ENCODE results near the gene ICE2.
A peak's percentile ranks its signal among the peaks of the same experiment; 100 is the strongest.

Gene ICE2

GRCh38 chr15:60477916-60478565 lies 901 bp downstream of the ICE2 start:
- TF ChIP-seq Cebpa-rat (IDR thresholded peaks at IDR 0.05) = no peak
- Histone ChIP-seq H3K27ac (peak overlapping the region; percentile 97), H3K4me3 (peak overlapping the region; percentile 87), H4K20me1 (no peaks in the 10 kb centered on the region; the same call in 1 of the 2 replicates), H3K27me3 (no peaks in the 10 kb centered on the region), H3K4me1 (peaks cover 39% of the 10 kb centered on the region), H3K36me3 (peaks cover 19% of the 10 kb centered on the region), H3K9ac (peak overlapping the region; percentile 97), H3K9me3 (no peaks in the 10 kb centered on the region), H3K4me2 (peak overlapping the region; percentile 95)

GRCh38 chr15:60477164-60477563 lies 1.8 kb downstream of the ICE2 start:
- H3K9ac ChIP-seq = no peak overlapping the region
- no peaks in the 10 kb centered on the region; the same call in 1 of the 2 replicates for H4K20me1 ChIP-seq
- no peaks in the 10 kb centered on the region for H3K9me3 ChIP-seq
- no peaks in the 10 kb centered on the region for H3K27me3 ChIP-seq
- peaks cover 26% of the 10 kb centered on the region for H3K36me3 ChIP-seq
- no peak for TF ChIP-seq Cebpa-rat (IDR thresholded peaks at IDR 0.05)
- no peak overlapping the region for H3K27ac ChIP-seq
- H3K4me2 ChIP-seq = peak overlapping the region; percentile 95
- H3K4me3 ChIP-seq = no peak overlapping the region; the same call in 1 of the 2 replicates
- H3K4me1 ChIP-seq = peaks cover 39% of the 10 kb centered on the region

GRCh38 chr15:60476713-60477112 lies 2.2 kb downstream of the ICE2 start:
- H3K27me3 ChIP-seq = no peaks in the 10 kb centered on the region
- H4K20me1 ChIP-seq = no peaks in the 10 kb centered on the region; the same call in 1 of the 2 replicates
- peak overlapping the region; percentile 95 for H3K4me2 ChIP-seq
- H3K4me1 ChIP-seq = peaks cover 39% of the 10 kb centered on the region
- H3K27ac ChIP-seq = no peak overlapping the region
- no peaks in the 10 kb centered on the region for H3K9me3 ChIP-seq
- H3K4me3 ChIP-seq = no peak overlapping the region
- TF ChIP-seq Cebpa-rat (IDR thresholded peaks at IDR 0.05) = no peak
- H3K9ac ChIP-seq = no peak overlapping the region
- peaks cover 26% of the 10 kb centered on the region for H3K36me3 ChIP-seq

DNA sequence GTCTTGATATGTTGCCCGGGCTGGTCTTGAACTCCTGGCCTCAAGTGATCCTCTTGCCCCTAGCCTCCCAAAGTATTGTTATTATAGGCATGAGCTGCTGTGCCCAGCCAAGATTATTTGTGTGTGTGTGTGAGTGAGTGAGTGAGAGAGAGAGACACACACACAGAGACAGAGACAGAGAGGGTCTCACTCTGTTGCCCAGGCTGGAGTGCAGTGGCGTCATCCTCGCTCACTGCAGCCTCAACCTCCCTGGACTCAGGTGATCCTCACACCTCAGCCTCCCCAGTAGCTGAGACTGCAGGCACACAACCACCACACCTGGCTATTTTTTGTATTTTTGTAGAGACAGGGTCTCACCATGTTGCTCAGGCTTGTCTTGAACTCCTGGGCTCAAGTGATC lies 5.8 kb downstream of the ICE2 start:
- Histone ChIP-seq H3K27me3 (no peaks in the 10 kb centered on the region), H3K4me2 (no peak overlapping the region), H3K4me3 (no peak overlapping the region), H3K9ac (no peak overlapping the region), H3K27ac (no peak overlapping the region), H4K20me1 (peaks cover 9% of the 10 kb centered on the region; the same call in 1 of the 2 replicates), H3K9me3 (no peaks in the 10 kb centered on the region), H3K4me1 (peaks cover 22% of the 10 kb centered on the region), H3K36me3 (peaks cover 56% of the 10 kb centered on the region)
- no peak for TF ChIP-seq Cebpa-rat (IDR thresholded peaks at IDR 0.05)

- Histone ChIP-seq H3K9ac (no peak overlapping the region), H3K4me2 (no peak overlapping the region), H4K20me1 (peaks cover 9% of the 10 kb centered on the region; the same call in 1 of the 2 replicates), H3K36me3 (peaks cover 68% of the 10 kb centered on the region), H3K4me3 (no peak overlapping the region), H3K4me1 (peaks cover 4% of the 10 kb centered on the region), H3K9me3 (no peaks in the 10 kb centered on the region), H3K27me3 (no peaks in the 10 kb centered on the region), H3K27ac (no peak overlapping the region)
- no peak for TF ChIP-seq Cebpa-rat (IDR thresholded peaks at IDR 0.05)
Observed at GRCh38 chr15:60471314-60471713, 7.6 kb downstream of the ICE2 start.

GRCh38 chr15:60469893-60470641 lies 8.9 kb downstream of the ICE2 start:
- Histone ChIP-seq H3K9me3 (no peaks in the 10 kb centered on the region), H3K27me3 (no peaks in the 10 kb centered on the region), H3K9ac (no peak overlapping the region), H3K4me2 (no peak overlapping the region), H3K27ac (no peak overlapping the region), H3K4me1 (no peaks in the 10 kb centered on the region), H3K4me3 (no peak overlapping the region), H3K36me3 (peaks cover 80% of the 10 kb centered on the region), H4K20me1 (peaks cover 9% of the 10 kb centered on the region; the same call in 1 of the 2 replicates)
- no peak for TF ChIP-seq Cebpa-rat (IDR thresholded peaks at IDR 0.05)

- H3K4me3 ChIP-seq = no peak overlapping the region
- no peak overlapping the region for H3K4me2 ChIP-seq
- peaks cover 9% of the 10 kb centered on the region; the same call in 1 of the 2 replicates for H4K20me1 ChIP-seq
- no peak overlapping the region for H3K27ac ChIP-seq
- H3K4me1 ChIP-seq = no peaks in the 10 kb centered on the region
- H3K9ac ChIP-seq = no peak overlapping the region
- H3K9me3 ChIP-seq = no peaks in the 10 kb centered on the region
- H3K36me3 ChIP-seq = peaks cover 79% of the 10 kb centered on the region
- no peaks in the 10 kb centered on the region for H3K27me3 ChIP-seq
- TF ChIP-seq Cebpa-rat (IDR thresholded peaks at IDR 0.05) = no peak
Observed at GRCh38 chr15:60464836-60465630, 13.9 kb downstream of the ICE2 start.

- Histone ChIP-seq H3K36me3 (peaks cover 54% of the 10 kb centered on the region), H3K9me3 (no peaks in the 10 kb centered on the region), H3K4me1 (no peaks in the 10 kb centered on the region), H3K9ac (no peak overlapping the region), H3K27ac (no peak overlapping the region), H3K4me3 (no peak overlapping the region), H3K4me2 (no peak overlapping the region), H3K27me3 (no peaks in the 10 kb centered on the region), H4K20me1 (no peaks in the 10 kb centered on the region)
- TF ChIP-seq Cebpa-rat (IDR thresholded peaks at IDR 0.05) = no peak
Observed at GRCh38 chr15:60462027-60462426, 16.9 kb downstream of the ICE2 start.

GRCh38 chr15:60460931-60461330 lies 18.0 kb downstream of the ICE2 start:
- peaks cover 45% of the 10 kb centered on the region for H3K36me3 ChIP-seq
- TF ChIP-seq Cebpa-rat (IDR thresholded peaks at IDR 0.05) = no peak

More at GRCh38 chr15:60460931-60461330, 18.0 kb downstream of the ICE2 start:
- no peak overlapping the region for H3K27ac ChIP-seq
- H3K9ac ChIP-seq = no peak overlapping the region
- no peak overlapping the region for H3K4me3 ChIP-seq
- no peaks in the 10 kb centered on the region for H3K27me3 ChIP-seq
- no peaks in the 10 kb centered on the region for H4K20me1 ChIP-seq
- H3K4me2 ChIP-seq = no peak overlapping the region
- H3K4me1 ChIP-seq = no peaks in the 10 kb centered on the region
- no peaks in the 10 kb centered on the region for H3K9me3 ChIP-seq

All from BLaER1 (cell line).